ENCODE results near the gene KRTAP10-8.
"Not testable (repeated sequence)": the region's sequence is repeated elsewhere in the genome, so short reads cannot be mapped to it uniquely, and the experiment has no call there.

KRTAP10-8 gene

GRCh38 chr21:44579056-44579832, 32.6 kb upstream of the KRTAP10-8 start:
- in situ Hi-C loops (cut with MboI; ENCODE audit: low sequenced_read_pairs): no loop called here

- in situ Hi-C loops (cut with MboI; ENCODE audit: low sequenced_read_pairs): no loop called here
Observed at GRCh38 chr21:44579833-44580144, 32.1 kb upstream of the KRTAP10-8 start.

- in situ Hi-C loops (cut with MboI; ENCODE audit: low sequenced_read_pairs): not testable (repeated sequence)
Observed at GRCh38 chr21:44580231-44580821, 31.6 kb upstream of the KRTAP10-8 start, which contains the start of gene KRTAP10-5. TSS of gene KRTAP10-5 (minus strand) at chr21:44580604. CDS start at chr21:44580578, 26 bp downstream.

GRCh38 chr21:44581158-44581557, 30.7 kb upstream of the KRTAP10-8 start:
- in situ Hi-C loops (cut with MboI; ENCODE audit: low sequenced_read_pairs): no loop called here

GRCh38 chr21:44582055-44582454, 29.8 kb upstream of the KRTAP10-8 start:
- in situ Hi-C loops (cut with MboI; ENCODE audit: low sequenced_read_pairs): no loop called here

GRCh38 chr21:44583089-44583799, 28.6 kb upstream of the KRTAP10-8 start:
- in situ Hi-C loops (cut with MboI; ENCODE audit: low sequenced_read_pairs): no loop called here

GRCh38 chr21:44583800-44584147, 28.1 kb upstream of the KRTAP10-8 start:
- in situ Hi-C loops (cut with MboI; ENCODE audit: low sequenced_read_pairs): no loop called here

- in situ Hi-C loops (cut with MboI; ENCODE audit: low sequenced_read_pairs): no loop called here
Observed at GRCh38 chr21:44585892-44586291, 26.0 kb upstream of the KRTAP10-8 start.

GRCh38 chr21:44589094-44589493, 22.8 kb upstream of the KRTAP10-8 start:
- in situ Hi-C loops (cut with MboI; ENCODE audit: low sequenced_read_pairs): no loop called here

GRCh38 chr21:44589586-44590305, 22.1 kb upstream of the KRTAP10-8 start:
- in situ Hi-C loops (cut with MboI; ENCODE audit: low sequenced_read_pairs): no loop called here

- in situ Hi-C loops (cut with MboI; ENCODE audit: low sequenced_read_pairs): no loop called here
Observed at GRCh38 chr21:44590311-44590721, 21.6 kb upstream of the KRTAP10-8 start.

- in situ Hi-C loops (cut with MboI; ENCODE audit: low sequenced_read_pairs): not testable (repeated sequence)
Observed at GRCh38 chr21:44590897-44591800, 20.7 kb upstream of the KRTAP10-8 start.

- in situ Hi-C loops (cut with MboI; ENCODE audit: low sequenced_read_pairs): not testable (repeated sequence)
Observed at GRCh38 chr21:44591801-44592130, 20.1 kb upstream of the KRTAP10-8 start.

GRCh38 chr21:44592446-44593311, 19.2 kb upstream of the KRTAP10-8 start, which contains the start of gene KRTAP10-6:
TSS of gene KRTAP10-6 (minus strand) at chr21:44592505. CDS start at chr21:44592484, 21 bp downstream.
- in situ Hi-C loops (cut with MboI; ENCODE audit: low sequenced_read_pairs): no loop called here

GRCh38 chr21:44593598-44594405, 18.1 kb upstream of the KRTAP10-8 start:
- in situ Hi-C loops (cut with MboI; ENCODE audit: low sequenced_read_pairs): no loop called here

GRCh38 chr21:44594406-44594916, 17.4 kb upstream of the KRTAP10-8 start:
- in situ Hi-C loops (cut with MboI; ENCODE audit: low sequenced_read_pairs): no loop called here

- in situ Hi-C loops (cut with MboI; ENCODE audit: low sequenced_read_pairs): no loop called here
Observed at GRCh38 chr21:44595524-44595923, 16.4 kb upstream of the KRTAP10-8 start.

- in situ Hi-C loops (cut with MboI; ENCODE audit: low sequenced_read_pairs): no loop called here
Observed at GRCh38 chr21:44596068-44596725, 15.7 kb upstream of the KRTAP10-8 start.
